Skeletal muscle tissue (tissue), 4 donors: ENCODE data around the gene NVL. TPM values are rescaled to one million over a fixed set of nuclear protein-coding genes. Genes with fewer than 3 reads are reported as not detected.
A peak's percentile ranks its signal among the peaks of the same experiment; 100 is the strongest.

Source experiments
- H3K27ac ChIP-seq: one replicate; pipeline ENCODE4 v1.7.0; 2013; ENCODE audit warnings: mild to moderate bottlenecking, low read depth, low read length, inconsistent platforms
- H3K27me3 ChIP-seq, 3 donors: one replicate each; pipeline ENCODE4 v1.7.0; 2013; ENCODE audit warnings: low read length in 3 of 3; ENCODE audit not compliant: control insufficient read depth in 3 of 3, insufficient read depth in 3 of 3
- H3K36me3 ChIP-seq, 3 donors: one replicate each; pipeline ENCODE4 v1.7.0; 2013; ENCODE audit warnings: low read length in 3 of 3; ENCODE audit not compliant: control insufficient read depth in 3 of 3, insufficient read depth in 3 of 3
- H3K4me1 ChIP-seq, 3 donors: one replicate each; pipeline ENCODE4 v1.7.0; 2013; ENCODE audit warnings: low read length in 3 of 3, mild to moderate bottlenecking in 3 of 3; ENCODE audit not compliant: control insufficient read depth in 3 of 3, insufficient read depth in 3 of 3
- H3K4me3 ChIP-seq, 3 donors: one replicate each; pipeline ENCODE4 v1.7.0; 2013; ENCODE audit warnings: low read length in 3 of 3
- H3K9ac ChIP-seq, 3 donors: one replicate each; pipeline ENCODE4 v1.7.0; 2013; ENCODE audit warnings: low read length in 3 of 3, mild to moderate bottlenecking in 3 of 3, moderate library complexity in 2 of 3, low read depth in 1 of 3
- H3K9me3 ChIP-seq, 3 donors: one replicate each; pipeline ENCODE4 v1.7.0; 2013; ENCODE audit warnings: low read length in 3 of 3; ENCODE audit not compliant: control insufficient read depth in 3 of 3
- total RNA-seq: library from RNA; depleted of rRNA; stranded (reverse); fragments of >200 nt; gene quantifications from one replicate; pipeline ENCODE4 v1.2.3, GENCODE V29; 2014
- donor health status: Osteomylitis.

The NVL gene
- total RNA-seq, 1 donor from 2014 or later: 26.6 TPM

GRCh38 chr1:224203243-224204016 lies 126.5 kb downstream of the NVL start:
- H3K4me3 ChIP-seq: no peak overlapping the region
- no peaks in the 10 kb centered on the region for H3K36me3 ChIP-seq
- no peaks in the 10 kb centered on the region for H3K27me3 ChIP-seq
- H3K27ac ChIP-seq: peak overlapping the region; percentile 46
- peaks cover 14 to 17% (median 15%) of the 10 kb centered on the region in 3 donors for H3K4me1 ChIP-seq
- H3K9me3 ChIP-seq: no peaks in the 10 kb centered on the region
- no peak overlapping the region for H3K9ac ChIP-seq

GRCh38 chr1:224201853-224202252 lies 128.1 kb downstream of the NVL start:
- no peak overlapping the region for H3K4me3 ChIP-seq
- no peak overlapping the region for H3K27ac ChIP-seq
- peaks cover 14 to 17% (median 15%) of the 10 kb centered on the region in 3 donors for H3K4me1 ChIP-seq

DNA sequence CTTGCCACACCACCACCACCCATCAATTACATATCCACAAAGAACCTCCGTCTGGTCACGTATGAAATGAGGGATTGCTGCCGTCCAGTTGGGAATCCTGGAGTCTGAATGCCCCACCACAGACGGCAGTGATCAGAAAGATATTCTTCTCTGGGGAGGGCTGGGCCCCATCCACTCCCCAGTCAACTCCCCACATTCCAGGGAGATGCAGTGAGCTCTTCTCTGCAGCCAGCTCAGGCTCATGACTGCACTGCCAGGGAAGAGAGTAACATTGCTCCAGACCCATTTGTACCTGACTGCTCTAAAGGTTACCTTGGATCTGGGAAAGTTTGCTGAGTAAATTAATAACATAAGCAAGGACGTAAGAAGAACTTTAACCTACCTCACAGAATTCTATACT lies 128.6 kb downstream of the NVL start:
- Histone ChIP-seq H3K9me3 (no peaks in the 10 kb centered on the region), H3K4me1 (peaks cover 14 to 17% (median 15%) of the 10 kb centered on the region in 3 donors), H3K27me3 (no peaks in the 10 kb centered on the region), H3K36me3 (no peaks in the 10 kb centered on the region), H3K9ac (no peak overlapping the region), H3K27ac (no peak overlapping the region), H3K4me3 (no peak overlapping the region)

More at GRCh38 chr1:224201853-224202252, 128.1 kb downstream of the NVL start:
- Histone ChIP-seq H3K9me3 (no peaks in the 10 kb centered on the region), H3K36me3 (no peaks in the 10 kb centered on the region), H3K27me3 (no peaks in the 10 kb centered on the region), H3K9ac (no peak overlapping the region)

- Histone ChIP-seq H3K36me3 (no peaks in the 10 kb centered on the region), H3K27me3 (no peaks in the 10 kb centered on the region), H3K4me1 (peaks cover 6 to 10% (median 7%) of the 10 kb centered on the region in 3 donors), H3K27ac (no peak overlapping the region), H3K9ac (no peak overlapping the region), H3K4me3 (no peak overlapping the region), H3K9me3 (no peaks in the 10 kb centered on the region)
These were observed 130.3 kb downstream of the NVL start for GRCh38 chr1:224199679-224200078.

DNA sequence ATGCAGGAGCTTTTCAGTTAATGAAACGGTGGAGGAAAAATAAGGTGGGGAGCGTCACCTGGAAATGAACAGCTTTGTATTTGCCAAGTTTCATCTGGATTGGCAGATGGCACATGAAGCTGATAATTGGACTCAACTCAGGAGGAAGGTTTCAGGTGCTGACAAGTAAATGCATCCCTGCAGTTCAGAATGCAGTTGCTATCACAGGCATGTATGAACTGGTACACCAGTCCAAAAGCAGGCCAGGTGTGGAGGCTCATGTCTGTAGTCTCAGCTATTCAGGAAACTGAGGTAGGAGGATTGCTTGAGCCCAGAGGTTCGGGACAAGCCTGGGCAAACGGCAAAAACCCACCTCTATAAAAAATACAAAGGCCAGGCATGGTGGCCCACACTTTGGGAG lies 131.4 kb downstream of the NVL start:
- no peak overlapping the region for H3K4me3 ChIP-seq

GRCh38 chr1:224196813-224197600 lies 133.0 kb downstream of the NVL start:
- Histone ChIP-seq H3K4me3 (no peak overlapping the region), H3K9ac (no peak overlapping the region), H3K36me3 (peaks cover 4 to 9% (median 8%) of the 10 kb centered on the region in 3 donors), H3K9me3 (no peaks in the 10 kb centered on the region), H3K4me1 (no peaks in the 10 kb centered on the region), H3K27me3 (no peaks in the 10 kb centered on the region), H3K27ac (no peak overlapping the region)

More for the DNA sequence above, 131.4 kb downstream of the NVL start:
- H3K27me3 ChIP-seq: no peaks in the 10 kb centered on the region
- H3K9ac ChIP-seq: no peak overlapping the region
- H3K27ac ChIP-seq: no peak overlapping the region
- peaks cover 1 to 3% (median 2%) of the 10 kb centered on the region in 3 donors for H3K4me1 ChIP-seq
- H3K9me3 ChIP-seq: no peaks in the 10 kb centered on the region
- no peaks in the 10 kb centered on the region for H3K36me3 ChIP-seq

DNA sequence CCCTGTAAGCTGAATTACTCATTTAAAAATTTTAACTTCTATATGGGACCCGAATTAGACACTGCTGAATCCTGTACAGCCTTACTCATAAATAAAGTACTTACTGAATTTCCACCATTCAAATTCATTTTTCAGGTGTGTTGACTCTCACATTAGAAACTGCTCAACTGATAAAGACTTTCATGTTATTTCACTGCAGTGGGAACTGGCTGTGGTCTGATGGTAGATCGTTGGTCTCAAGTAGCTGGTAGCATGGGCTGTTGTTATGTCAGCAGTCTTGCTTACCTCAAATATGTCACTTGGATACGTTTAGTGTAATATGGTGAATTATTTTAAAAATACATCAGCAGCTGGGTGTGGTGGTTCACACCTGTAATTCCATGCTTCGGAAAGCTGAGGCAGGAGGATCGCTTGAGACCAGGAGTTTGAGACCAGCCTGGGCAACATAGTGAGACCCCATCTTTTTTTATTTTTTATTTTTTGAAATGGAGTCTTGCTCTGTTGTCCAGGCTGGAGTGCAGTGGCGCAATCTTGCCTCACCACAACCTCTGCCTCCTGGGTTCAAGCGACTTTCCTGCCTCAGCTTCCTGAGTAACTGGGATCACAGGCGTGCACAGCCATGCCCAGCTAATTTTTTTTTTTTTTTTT lies 136.5 kb downstream of the NVL start:
- H3K36me3 ChIP-seq: peaks cover 4 to 15% (median 12%) of the 10 kb centered on the region in 3 donors

GRCh38 chr1:224192082-224192788 lies 137.7 kb downstream of the NVL start:
- Histone ChIP-seq H3K36me3 (peaks cover 4 to 15% (median 12%) of the 10 kb centered on the region in 3 donors), H3K4me3 (no peak overlapping the region), H3K27me3 (no peaks in the 10 kb centered on the region), H3K9ac (no peak overlapping the region), H3K9me3 (no peaks in the 10 kb centered on the region), H3K4me1 (no peaks in the 10 kb centered on the region), H3K27ac (no peak overlapping the region)

More for the DNA sequence above, 136.5 kb downstream of the NVL start:
- Histone ChIP-seq H3K9me3 (no peaks in the 10 kb centered on the region), H3K9ac (no peak overlapping the region), H3K27me3 (no peaks in the 10 kb centered on the region), H3K4me1 (no peaks in the 10 kb centered on the region), H3K4me3 (no peak overlapping the region), H3K27ac (no peak overlapping the region)

GRCh38 chr1:224189561-224189960 lies 140.4 kb downstream of the NVL start:
- Histone ChIP-seq H3K9ac (no peak overlapping the region), H3K27ac (no peak overlapping the region), H3K4me1 (peaks cover 1 to 4% (median 3%) of the 10 kb centered on the region in 3 donors), H3K36me3 (peaks cover 4 to 15% (median 12%) of the 10 kb centered on the region in 3 donors), H3K9me3 (no peaks in the 10 kb centered on the region), H3K4me3 (no peak overlapping the region), H3K27me3 (no peaks in the 10 kb centered on the region)
